HL-60 (cell line): ENCODE results near the gene DNAJC4.

Experiments
- GABPA ChIP-seq: IDR thresholded peaks from 2 replicates; pipeline ENCODE4 v1.6.1; 2012; ENCODE audit warnings: low read depth
- POLR2AphosphoS5 ChIP-seq: IDR thresholded peaks from 2 replicates; pipeline ENCODE4 v1.6.1; 2012; ENCODE audit warnings: low read depth
- SPI1 ChIP-seq: IDR thresholded peaks from 2 replicates; pipeline ENCODE4 v1.6.1; 2012; ENCODE audit warnings: low read depth, mild to moderate bottlenecking, borderline replicate concordance
- TF ChIP-seq, protein P1 (sequence below): IDR thresholded peaks from one replicate; pipeline ENCODE4 v1.5.1; 2011; ENCODE audit warnings: low read length, control low read depth, inconsistent platforms; ENCODE audit not compliant: insufficient read depth
- TF ChIP-seq, protein P2 (sequence below): IDR thresholded peaks from 2 replicates; pipeline ENCODE4 v1.6.1; 2012; ENCODE audit warnings: low read depth; ENCODE audit not compliant: insufficient replicate concordance

- TF ChIP-seq POLR2AphosphoS5 = no peak
- TF ChIP-seq, protein P1, sequence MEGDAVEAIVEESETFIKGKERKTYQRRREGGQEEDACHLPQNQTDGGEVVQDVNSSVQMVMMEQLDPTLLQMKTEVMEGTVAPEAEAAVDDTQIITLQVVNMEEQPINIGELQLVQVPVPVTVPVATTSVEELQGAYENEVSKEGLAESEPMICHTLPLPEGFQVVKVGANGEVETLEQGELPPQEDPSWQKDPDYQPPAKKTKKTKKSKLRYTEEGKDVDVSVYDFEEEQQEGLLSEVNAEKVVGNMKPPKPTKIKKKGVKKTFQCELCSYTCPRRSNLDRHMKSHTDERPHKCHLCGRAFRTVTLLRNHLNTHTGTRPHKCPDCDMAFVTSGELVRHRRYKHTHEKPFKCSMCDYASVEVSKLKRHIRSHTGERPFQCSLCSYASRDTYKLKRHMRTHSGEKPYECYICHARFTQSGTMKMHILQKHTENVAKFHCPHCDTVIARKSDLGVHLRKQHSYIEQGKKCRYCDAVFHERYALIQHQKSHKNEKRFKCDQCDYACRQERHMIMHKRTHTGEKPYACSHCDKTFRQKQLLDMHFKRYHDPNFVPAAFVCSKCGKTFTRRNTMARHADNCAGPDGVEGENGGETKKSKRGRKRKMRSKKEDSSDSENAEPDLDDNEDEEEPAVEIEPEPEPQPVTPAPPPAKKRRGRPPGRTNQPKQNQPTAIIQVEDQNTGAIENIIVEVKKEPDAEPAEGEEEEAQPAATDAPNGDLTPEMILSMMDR = no peak
- no peak for TF ChIP-seq SPI1
- TF ChIP-seq, protein P2, sequence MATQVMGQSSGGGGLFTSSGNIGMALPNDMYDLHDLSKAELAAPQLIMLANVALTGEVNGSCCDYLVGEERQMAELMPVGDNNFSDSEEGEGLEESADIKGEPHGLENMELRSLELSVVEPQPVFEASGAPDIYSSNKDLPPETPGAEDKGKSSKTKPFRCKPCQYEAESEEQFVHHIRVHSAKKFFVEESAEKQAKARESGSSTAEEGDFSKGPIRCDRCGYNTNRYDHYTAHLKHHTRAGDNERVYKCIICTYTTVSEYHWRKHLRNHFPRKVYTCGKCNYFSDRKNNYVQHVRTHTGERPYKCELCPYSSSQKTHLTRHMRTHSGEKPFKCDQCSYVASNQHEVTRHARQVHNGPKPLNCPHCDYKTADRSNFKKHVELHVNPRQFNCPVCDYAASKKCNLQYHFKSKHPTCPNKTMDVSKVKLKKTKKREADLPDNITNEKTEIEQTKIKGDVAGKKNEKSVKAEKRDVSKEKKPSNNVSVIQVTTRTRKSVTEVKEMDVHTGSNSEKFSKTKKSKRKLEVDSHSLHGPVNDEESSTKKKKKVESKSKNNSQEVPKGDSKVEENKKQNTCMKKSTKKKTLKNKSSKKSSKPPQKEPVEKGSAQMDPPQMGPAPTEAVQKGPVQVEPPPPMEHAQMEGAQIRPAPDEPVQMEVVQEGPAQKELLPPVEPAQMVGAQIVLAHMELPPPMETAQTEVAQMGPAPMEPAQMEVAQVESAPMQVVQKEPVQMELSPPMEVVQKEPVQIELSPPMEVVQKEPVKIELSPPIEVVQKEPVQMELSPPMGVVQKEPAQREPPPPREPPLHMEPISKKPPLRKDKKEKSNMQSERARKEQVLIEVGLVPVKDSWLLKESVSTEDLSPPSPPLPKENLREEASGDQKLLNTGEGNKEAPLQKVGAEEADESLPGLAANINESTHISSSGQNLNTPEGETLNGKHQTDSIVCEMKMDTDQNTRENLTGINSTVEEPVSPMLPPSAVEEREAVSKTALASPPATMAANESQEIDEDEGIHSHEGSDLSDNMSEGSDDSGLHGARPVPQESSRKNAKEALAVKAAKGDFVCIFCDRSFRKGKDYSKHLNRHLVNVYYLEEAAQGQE = no peak
- TF ChIP-seq GABPA = no peak
Measured at GRCh38 chr11:64263021-64263946, 32.9 kb downstream of the DNAJC4 start.
